GM21723 (cell line): ENCODE data around the gene FCAMR.
A peak's percentile ranks its signal among the peaks of the same experiment; 100 is the strongest.

Source experiments
- ATAC-seq: cut with Tn5 transposase; IDR thresholded peaks from one replicate; pipeline ENCODE4 v1.9.1; 2021; ENCODE audit warnings: mild to moderate bottlenecking, moderate library complexity; ENCODE audit not compliant: unreplicated experiment

FCAMR gene

DNA sequence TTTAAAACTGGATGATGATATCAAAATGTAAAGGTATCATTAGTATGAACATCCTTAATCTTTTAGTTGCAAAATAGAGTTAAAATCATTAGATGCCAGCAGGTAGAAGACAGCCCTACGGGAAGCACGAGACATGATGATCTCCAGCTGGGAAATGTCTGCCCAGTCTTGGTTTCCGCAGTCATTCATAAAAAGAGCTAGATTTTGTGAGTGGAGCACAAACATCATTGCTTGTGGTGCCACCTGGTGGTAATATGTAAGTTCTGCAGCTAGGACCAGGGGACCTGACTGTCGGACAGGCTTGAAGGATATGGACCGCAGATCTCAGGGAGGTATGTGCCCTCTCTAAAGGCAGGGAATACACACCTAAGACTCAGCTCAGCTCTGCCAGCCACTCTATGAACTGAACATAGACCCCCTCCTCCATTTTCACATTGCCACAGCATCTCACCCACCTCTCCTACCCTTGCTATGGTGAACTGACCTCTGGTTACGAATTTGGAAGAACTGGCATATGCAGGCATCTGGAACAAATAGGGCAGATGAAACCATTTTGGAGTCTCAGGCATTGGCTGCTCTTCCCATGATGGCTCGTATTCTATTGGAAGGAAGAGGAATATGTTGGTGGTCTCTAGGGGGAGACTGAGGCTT lies 57.7 kb downstream of the FCAMR start:
- peak; percentile 58 for ATAC-seq

DNA sequence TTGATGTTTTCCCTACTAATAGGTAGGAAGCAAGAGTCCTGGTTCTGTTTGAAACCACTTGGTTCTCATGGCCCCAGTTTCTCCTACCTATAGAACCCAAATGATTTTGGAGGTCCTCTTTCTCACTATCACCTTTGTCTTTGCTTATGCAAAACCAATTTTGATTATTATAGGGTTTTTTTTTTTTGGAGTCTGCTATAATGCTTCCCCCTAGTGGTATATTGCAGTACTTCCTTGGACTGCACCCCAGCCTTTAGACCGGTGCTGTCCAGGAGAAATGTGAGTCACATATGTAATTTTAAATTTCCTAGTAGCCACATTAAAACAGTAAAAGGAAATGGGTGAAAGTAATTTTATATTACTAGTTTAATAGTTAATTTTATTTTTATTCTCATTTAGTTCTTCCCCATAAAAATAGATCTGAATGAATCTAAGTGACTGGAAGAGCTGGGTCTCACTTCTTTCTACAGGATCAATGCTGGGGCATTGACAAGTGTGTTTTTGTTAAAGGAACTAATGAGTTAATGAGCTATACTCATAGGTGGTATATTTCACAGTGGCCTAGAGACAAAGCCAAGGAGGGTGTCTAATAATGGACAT lies 59.1 kb downstream of the FCAMR start:
- no peak for ATAC-seq

DNA sequence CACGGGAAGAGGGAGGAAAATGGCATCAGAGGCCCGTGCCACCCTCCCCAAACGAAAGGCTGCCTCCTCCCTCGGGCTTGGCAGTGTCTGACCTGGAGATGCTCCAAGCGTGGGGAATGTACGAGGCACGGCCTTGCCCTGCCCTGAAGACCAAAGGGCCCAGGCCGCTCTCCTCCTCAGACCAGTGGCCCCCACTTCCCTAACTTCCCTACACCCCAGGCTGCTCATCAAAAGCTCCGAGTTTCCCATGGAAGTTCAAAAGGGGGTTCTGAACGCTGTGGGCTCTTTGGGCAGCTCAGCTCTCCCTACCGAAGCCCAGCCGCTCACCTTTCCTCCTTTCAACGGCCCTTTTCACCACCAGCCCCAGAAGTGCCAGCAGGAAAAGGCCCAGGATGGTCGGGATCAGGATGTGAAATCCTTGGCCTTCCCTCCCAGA lies 60.4 kb downstream of the FCAMR start:
- ATAC-seq, result no peak

DNA sequence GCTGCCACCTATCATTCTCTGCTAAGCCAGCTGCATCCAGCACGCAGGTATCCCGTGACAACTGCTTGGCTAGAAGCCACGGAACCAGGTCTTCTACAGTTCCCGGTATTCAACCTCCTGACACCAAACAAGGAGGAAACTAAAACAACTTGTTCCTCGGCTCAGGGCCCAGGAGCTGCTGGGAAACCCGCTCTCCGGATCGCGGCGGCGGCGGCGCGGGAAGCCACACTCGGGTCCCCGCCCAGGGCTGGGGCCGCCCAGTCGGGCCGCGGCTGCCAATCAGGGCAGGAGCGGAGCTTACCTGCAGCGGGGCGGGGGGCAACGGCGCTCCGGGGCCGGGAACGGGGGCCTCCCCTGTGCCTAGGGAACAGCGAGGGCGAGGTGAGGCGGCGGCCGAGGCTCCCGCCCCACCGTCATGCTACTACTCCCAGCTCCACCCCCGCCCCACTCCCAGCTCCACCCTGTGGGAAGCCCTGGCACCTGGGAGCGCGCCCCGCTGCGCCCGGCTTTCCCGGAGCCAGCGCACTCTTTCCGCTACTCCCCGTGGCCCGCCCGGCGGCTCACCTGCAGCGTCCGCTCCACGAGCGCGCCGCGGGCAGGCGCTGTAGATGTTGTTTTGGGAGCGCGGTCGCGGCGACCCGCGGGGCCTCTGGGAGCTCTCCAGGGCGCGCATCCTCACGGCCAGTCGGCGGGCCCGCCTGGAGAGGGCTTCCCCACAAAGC lies 60.9 kb downstream of the FCAMR start:
- no peak for ATAC-seq

DNA sequence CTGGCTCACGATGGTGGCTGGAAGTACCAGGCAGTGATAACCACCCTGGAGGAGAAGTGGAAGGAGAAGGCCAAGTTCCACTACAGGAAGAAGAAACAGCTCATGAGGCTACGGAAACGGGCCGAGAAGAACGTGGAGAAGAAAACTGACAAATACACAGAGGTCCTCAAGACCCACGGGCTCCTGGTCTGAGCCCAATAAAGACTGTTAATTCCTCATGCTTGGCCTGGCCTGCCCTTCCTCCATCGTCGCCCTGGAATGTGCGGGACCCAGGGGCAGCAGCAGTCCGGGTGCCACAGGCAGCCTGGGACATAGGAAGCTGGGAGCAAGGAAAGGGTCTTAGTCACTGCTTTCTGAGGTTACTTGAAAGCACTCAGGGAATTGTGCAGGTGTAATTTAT lies 62.2 kb downstream of the FCAMR start:
- ATAC-seq, result no peak
